Immature natural killer cell (primary cell): Measurements from ENCODE around the gene TAF11L8. TPM values are rescaled to one million over a fixed set of nuclear protein-coding genes. Genes with fewer than 3 reads are reported as not detected.
A peak's percentile ranks its signal among the peaks of the same experiment; 100 is the strongest.
"Not testable (repeated sequence)": the region's sequence is repeated elsewhere in the genome, so short reads cannot be mapped to it uniquely, and the experiment has no call there.

Experiments
- DNase-seq, 3 donors: peaks; one replicate each; pipeline ENCODE4 v3.0.0; 2022; ENCODE audit warnings: mixed read lengths in 1 of 3
- H3K27ac Mint-ChIP-seq, 6 donors: one replicate each; pipeline ENCODE4 v1.8.0; 2020; ENCODE audit warnings: mixed read lengths in 6 of 6, mild to moderate bottlenecking in 5 of 6, inconsistent platforms in 4 of 6, moderate library complexity in 3 of 6
- H3K27me3 Mint-ChIP-seq, 3 donors: one replicate each; pipeline ENCODE4 v1.8.0; 2020 to 2021; ENCODE audit warnings: low read depth in 3 of 3, mild to moderate bottlenecking in 3 of 3, mixed read lengths in 3 of 3, moderate library complexity in 3 of 3, inconsistent platforms in 1 of 3
- H3K36me3 Mint-ChIP-seq, 3 donors: one replicate each; pipeline ENCODE4 v1.8.0; 2020; ENCODE audit warnings: mixed read lengths in 3 of 3, inconsistent platforms in 2 of 3, mild to moderate bottlenecking in 2 of 3
- H3K4me1 Mint-ChIP-seq, 2 donors: one replicate each; pipeline ENCODE4 v1.8.0; 2020; ENCODE audit warnings: inconsistent platforms in 2 of 2, mild to moderate bottlenecking in 2 of 2, mixed read lengths in 2 of 2, moderate library complexity in 1 of 2
- H3K4me3 Mint-ChIP-seq, 5 donors: one replicate each; pipeline ENCODE4 v1.8.0; 2020; ENCODE audit warnings: mild to moderate bottlenecking in 5 of 5, mixed read lengths in 5 of 5, inconsistent platforms in 3 of 5, moderate library complexity in 3 of 5
- H3K9me3 Mint-ChIP-seq, 6 donors: one replicate each; pipeline ENCODE4 v1.8.0; 2020; ENCODE audit warnings: mild to moderate bottlenecking in 6 of 6, mixed read lengths in 6 of 6, inconsistent platforms in 4 of 6, moderate library complexity in 3 of 6
- polyA plus RNA-seq, 3 donors: library from polyadenylated mRNA; unstranded; fragments of 300-500 nt; fragmentation: Illumina TruSeq; gene quantifications; one replicate each; pipeline ENCODE4 v1.2.3, GENCODE V29; 2021

The TAF11L8 gene
- polyA plus RNA-seq: not detected

- not testable (repeated sequence) for H3K9me3 Mint-ChIP-seq, H3K4me1 Mint-ChIP-seq, H3K27ac Mint-ChIP-seq, H3K27me3 Mint-ChIP-seq, DNase-seq, H3K4me3 Mint-ChIP-seq, H3K36me3 Mint-ChIP-seq
Observed at GRCh38 chr5:17590860-17591259, at the start of gene TAF11L8. TSS of gene TAF11L8 (minus strand) at chr5:17590960.

GRCh38 chr5:17634160-17634559, 43.4 kb upstream of the TAF11L8 start, which contains the start of gene TAF11L14:
TSS of gene TAF11L14 (plus strand) at chr5:17634460.
- Mint-ChIP-seq H3K4me1 (no peaks in the 10 kb centered on the region), H3K27me3 (peaks cover 0 to 9% (median 0%) of the 10 kb centered on the region in 3 donors), H3K4me3 (no peak within 1 kb of the TSS), H3K27ac (no peak within 1 kb of the TSS), H3K36me3 (no peaks in the 10 kb centered on the region), H3K9me3 (peaks cover 3 to 27% (median 13%) of the 10 kb centered on the region in 6 donors)
- DNase-seq: no peak

- not testable (repeated sequence) for H3K4me1 Mint-ChIP-seq, H3K27me3 Mint-ChIP-seq, H3K36me3 Mint-ChIP-seq, DNase-seq, H3K4me3 Mint-ChIP-seq
- Mint-ChIP-seq H3K9me3 (peaks cover 3 to 31% (median 13%) of the 10 kb centered on the region in 6 donors), H3K27ac (peak within 1 kb of the TSS in 1 of 6 donors; percentile 34)
Observed at GRCh38 chr5:17631788-17632187, 41.0 kb upstream of the TAF11L8 start, which contains the start of gene TAF11L13. TSS of gene TAF11L13 (plus strand) at chr5:17632088.

- Mint-ChIP-seq H3K9me3 (peaks cover 2 to 24% (median 9%) of the 10 kb centered on the region in 6 donors), H3K4me3 (no peak overlapping the region), H3K27me3 (no peaks in the 10 kb centered on the region), H3K4me1 (no peaks in the 10 kb centered on the region), H3K36me3 (no peaks in the 10 kb centered on the region), H3K27ac (no peak overlapping the region)
- no peak for DNase-seq
Observed at GRCh38 chr5:17625686-17626085, 34.9 kb upstream of the TAF11L8 start.

GRCh38 chr5:17620627-17621026, 29.9 kb upstream of the TAF11L8 start:
- Mint-ChIP-seq H3K4me3 (no peak overlapping the region), H3K36me3 (no peaks in the 10 kb centered on the region), H3K4me1 (no peaks in the 10 kb centered on the region), H3K9me3 (peaks cover 5 to 25% (median 12%) of the 10 kb centered on the region in 6 donors), H3K27me3 (no peaks in the 10 kb centered on the region), H3K27ac (no peak overlapping the region)
- DNase-seq: no peak

GRCh38 chr5:17619354-17619753, 28.6 kb upstream of the TAF11L8 start:
- no peaks in the 10 kb centered on the region for H3K4me1 Mint-ChIP-seq

GRCh38 chr5:17614872-17615605, 24.3 kb upstream of the TAF11L8 start:
- H3K27ac Mint-ChIP-seq: no peak overlapping the region
- H3K36me3 Mint-ChIP-seq: no peaks in the 10 kb centered on the region

More at GRCh38 chr5:17619354-17619753, 28.6 kb upstream of the TAF11L8 start:
- H3K36me3 Mint-ChIP-seq: no peaks in the 10 kb centered on the region
- H3K27ac Mint-ChIP-seq: no peak overlapping the region
- no peaks in the 10 kb centered on the region for H3K27me3 Mint-ChIP-seq
- H3K9me3 Mint-ChIP-seq: peaks cover 5 to 27% (median 11%) of the 10 kb centered on the region in 6 donors
- no peak for DNase-seq
- H3K4me3 Mint-ChIP-seq: no peak overlapping the region

GRCh38 chr5:17610092-17610491, 19.3 kb upstream of the TAF11L8 start, which contains the start of gene TAF11L12:
TSS of gene TAF11L12 (plus strand) at chr5:17610392.
- H3K9me3 Mint-ChIP-seq: peaks cover 0 to 52% (median 19%) of the 10 kb centered on the region in 6 donors
- H3K27me3 Mint-ChIP-seq, H3K4me1 Mint-ChIP-seq, DNase-seq, H3K36me3 Mint-ChIP-seq, H3K4me3 Mint-ChIP-seq: not testable (repeated sequence)
- peak within 1 kb of the TSS in 1 of 6 donors; percentile 40 for H3K27ac Mint-ChIP-seq

More at GRCh38 chr5:17614872-17615605, 24.3 kb upstream of the TAF11L8 start:
- Mint-ChIP-seq H3K4me1 (no peaks in the 10 kb centered on the region), H3K9me3 (peaks cover 0 to 35% (median 17%) of the 10 kb centered on the region in 6 donors), H3K4me3 (no peak overlapping the region), H3K27me3 (peaks cover 0 to 2% (median 0%) of the 10 kb centered on the region in 3 donors)
- no peak for DNase-seq

- not testable (repeated sequence) for H3K27me3 Mint-ChIP-seq, DNase-seq, H3K4me1 Mint-ChIP-seq, H3K36me3 Mint-ChIP-seq, H3K4me3 Mint-ChIP-seq
- H3K9me3 Mint-ChIP-seq: peaks cover 0 to 53% (median 26%) of the 10 kb centered on the region in 6 donors
- H3K27ac Mint-ChIP-seq: peak overlapping the region in 1 of 6 donors; percentile 34
Observed at GRCh38 chr5:17607461-17607860, 16.7 kb upstream of the TAF11L8 start.

GRCh38 chr5:17604951-17605350, 14.2 kb upstream of the TAF11L8 start:
- H3K9me3 Mint-ChIP-seq: peaks cover 0 to 41% (median 24%) of the 10 kb centered on the region in 6 donors
- H3K36me3 Mint-ChIP-seq: peaks cover 0 to 4% (median 0%) of the 10 kb centered on the region in 3 donors
- peaks cover 0 to 1% (median 0%) of the 10 kb centered on the region in 3 donors for H3K27me3 Mint-ChIP-seq
- H3K27ac Mint-ChIP-seq: no peak overlapping the region
- H3K4me1 Mint-ChIP-seq: no peaks in the 10 kb centered on the region
- DNase-seq: no peak
- H3K4me3 Mint-ChIP-seq: no peak overlapping the region

- not testable (repeated sequence) for H3K27ac Mint-ChIP-seq, H3K27me3 Mint-ChIP-seq, DNase-seq, H3K36me3 Mint-ChIP-seq, H3K4me3 Mint-ChIP-seq, H3K4me1 Mint-ChIP-seq
- peaks cover 0 to 41% (median 27%) of the 10 kb centered on the region in 6 donors for H3K9me3 Mint-ChIP-seq
Observed at GRCh38 chr5:17603880-17604279, 13.1 kb upstream of the TAF11L8 start, which contains the start of gene TAF11L11. TSS of gene TAF11L11 (plus strand) at chr5:17604183.

GRCh38 chr5:17597728-17598127, 7.0 kb upstream of the TAF11L8 start, which contains the start of gene TAF11L10:
TSS of gene TAF11L10 (minus strand) at chr5:17597828.
- not testable (repeated sequence) for H3K4me1 Mint-ChIP-seq, H3K27ac Mint-ChIP-seq, H3K4me3 Mint-ChIP-seq, H3K36me3 Mint-ChIP-seq, H3K27me3 Mint-ChIP-seq, DNase-seq
- H3K9me3 Mint-ChIP-seq: peaks cover 0 to 17% (median 8%) of the 10 kb centered on the region in 6 donors

- not testable (repeated sequence) for H3K36me3 Mint-ChIP-seq, DNase-seq, H3K9me3 Mint-ChIP-seq, H3K4me3 Mint-ChIP-seq, H3K27ac Mint-ChIP-seq, H3K27me3 Mint-ChIP-seq, H3K4me1 Mint-ChIP-seq
Observed at GRCh38 chr5:17594255-17594654, 3.5 kb upstream of the TAF11L8 start, which contains the start of gene TAF11L9. TSS of gene TAF11L9 (minus strand) at chr5:17594394.

GRCh38 chr5:17585658-17586057, 5.1 kb downstream of the TAF11L8 start, which contains the start of gene TAF11L7:
TSS of gene TAF11L7 (minus strand) at chr5:17585758.
- not testable (repeated sequence) for H3K4me3 Mint-ChIP-seq, DNase-seq, H3K27ac Mint-ChIP-seq, H3K27me3 Mint-ChIP-seq, H3K4me1 Mint-ChIP-seq, H3K36me3 Mint-ChIP-seq, H3K9me3 Mint-ChIP-seq
